OCI-M2 (cell line): ENCODE results near the gene SCN1B.
A peak's percentile ranks its signal among the peaks of the same experiment; 100 is the strongest.
"Not testable (repeated sequence)": the region's sequence is repeated elsewhere in the genome, so short reads cannot be mapped to it uniquely, and the experiment has no call there.

Source experiments
- DNase-seq: peaks from one replicate; lab custom pipeline; 2025; ENCODE audit not compliant: unreplicated experiment; lab: John Stamatoyannopoulos, UW

SCN1B gene

DNA sequence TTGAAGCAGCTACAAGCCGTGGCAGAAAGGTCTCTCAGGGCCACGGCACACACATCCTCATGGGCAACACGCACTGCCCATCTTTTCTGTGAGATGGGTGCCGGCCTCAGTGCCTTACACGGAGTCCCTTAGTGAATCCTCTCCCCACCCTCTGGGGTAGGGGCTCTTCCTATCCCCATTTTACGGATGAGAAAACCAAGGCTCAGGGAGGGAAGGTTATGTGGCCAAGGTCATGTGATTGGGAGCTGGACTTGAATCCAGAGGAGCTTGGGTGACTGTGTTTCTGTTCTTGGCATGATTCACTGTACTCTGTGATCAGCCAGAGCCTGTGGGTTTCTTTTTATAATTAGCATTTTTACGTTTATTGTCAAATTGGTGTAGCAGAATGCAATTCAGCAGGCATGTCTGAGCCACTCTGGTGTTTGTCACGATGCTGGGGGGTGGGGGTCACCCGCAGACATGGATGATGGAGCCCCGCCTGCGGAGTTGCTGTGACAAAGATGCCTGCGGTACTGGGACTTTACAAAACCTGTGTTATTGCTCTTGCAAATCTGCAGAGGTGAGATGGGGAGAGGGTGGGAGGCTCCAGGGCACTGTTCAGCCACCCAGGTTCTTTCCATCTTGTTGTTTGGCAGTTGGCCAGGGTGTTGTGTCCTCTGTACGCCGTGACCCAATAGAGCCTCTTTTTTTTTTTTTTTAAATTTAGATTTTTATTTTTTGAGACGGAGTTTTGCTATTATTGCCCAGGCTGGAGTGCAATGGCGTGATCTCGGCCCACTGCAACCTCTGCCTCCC, 4.5 kb downstream of the SCN1B start:
- no peak for DNase-seq

- no peak for DNase-seq
These were observed 7.7 kb downstream of the SCN1B start for GRCh38 chr19:35037716-35038622.

DNA sequence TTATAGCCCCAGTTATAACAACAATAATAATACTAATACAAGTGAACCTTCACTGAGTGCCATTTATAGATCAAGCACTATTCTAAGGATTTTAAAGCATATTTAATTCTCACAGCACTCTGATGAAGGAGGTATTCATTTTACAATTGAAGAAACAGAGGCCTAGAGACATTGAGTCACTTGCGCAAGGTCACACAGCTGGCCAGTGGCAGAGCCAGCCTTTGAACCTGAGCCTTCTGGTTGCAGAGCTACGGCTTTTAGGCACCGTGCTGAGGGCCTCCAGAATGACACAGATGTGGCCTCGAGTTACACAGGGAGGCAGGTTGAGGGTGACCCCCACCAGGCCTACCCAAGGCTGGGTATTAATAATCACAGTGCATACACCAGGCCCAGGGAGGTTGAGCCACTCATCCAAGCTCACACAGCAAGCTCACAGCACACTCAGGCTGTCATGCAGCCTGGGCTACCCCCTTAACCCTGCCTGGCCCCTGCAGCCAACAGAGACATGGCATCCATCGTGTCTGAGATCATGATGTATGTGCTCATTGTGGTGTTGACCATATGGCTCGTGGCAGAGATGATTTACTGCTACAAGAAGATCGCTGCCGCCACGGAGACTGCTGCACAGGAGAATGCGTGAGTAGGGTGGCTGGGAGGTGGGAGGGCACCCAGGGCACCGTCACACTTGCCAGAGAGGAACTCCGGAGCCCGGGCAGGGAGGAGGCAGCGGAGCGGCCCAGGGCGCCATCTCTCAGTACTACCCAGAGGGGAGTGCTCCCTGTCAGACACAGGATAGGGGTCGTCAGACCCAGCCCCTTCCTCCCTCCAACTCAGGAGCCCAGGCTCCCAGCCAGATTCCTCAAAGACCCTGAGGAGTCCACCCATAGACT, 8.6 kb downstream of the SCN1B start:
- no peak for DNase-seq

DNA sequence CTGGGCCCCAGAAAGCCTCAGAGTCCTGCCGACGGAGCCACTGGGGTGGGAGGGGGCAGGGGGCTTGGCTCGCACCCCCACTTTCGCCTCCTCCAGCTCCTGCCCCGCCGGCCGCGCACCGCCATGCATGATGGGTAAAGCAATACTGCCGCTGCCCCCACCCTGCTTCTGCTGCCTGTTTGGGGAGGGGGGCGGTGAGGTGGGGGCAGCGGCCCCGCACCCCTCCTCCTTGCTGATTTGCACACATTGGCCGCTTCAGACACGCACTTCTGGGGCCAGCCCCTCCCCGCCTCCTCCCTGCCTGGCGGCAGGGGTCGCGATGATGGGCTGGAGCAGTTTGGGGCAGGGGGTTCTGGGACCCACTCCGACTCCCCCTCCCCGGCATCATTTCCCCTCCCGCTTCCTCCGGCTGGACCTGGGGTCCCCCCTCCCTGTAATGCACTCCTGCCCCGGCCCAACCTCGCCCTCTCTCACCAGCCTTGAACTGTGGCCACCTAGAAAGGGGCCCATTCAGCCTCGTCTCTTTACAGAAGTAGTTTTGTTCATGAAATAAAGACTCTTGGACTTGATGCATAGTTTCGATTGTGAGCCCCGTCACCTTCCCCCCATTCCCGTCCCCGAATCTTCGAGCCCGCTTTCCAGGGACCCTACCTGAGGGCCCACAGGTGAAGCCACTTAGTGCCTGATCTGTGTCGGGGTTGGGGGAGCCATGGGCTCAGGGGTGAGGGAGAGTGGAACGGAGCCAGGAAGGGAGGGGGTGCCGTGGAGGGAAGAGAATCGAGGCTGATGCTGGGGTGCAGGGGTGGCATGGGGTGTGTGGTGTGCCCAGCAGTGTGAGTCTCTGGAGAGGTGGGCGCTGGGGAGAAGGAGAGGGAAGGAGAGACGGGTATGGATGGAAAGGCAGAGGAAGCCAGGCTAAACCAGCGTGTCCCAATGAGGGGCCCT, 9.9 kb downstream of the SCN1B start:
- no peak for DNase-seq

- no peak for DNase-seq
These were observed 10.7 kb downstream of the SCN1B start for GRCh38 chr19:35040826-35041547.

DNA sequence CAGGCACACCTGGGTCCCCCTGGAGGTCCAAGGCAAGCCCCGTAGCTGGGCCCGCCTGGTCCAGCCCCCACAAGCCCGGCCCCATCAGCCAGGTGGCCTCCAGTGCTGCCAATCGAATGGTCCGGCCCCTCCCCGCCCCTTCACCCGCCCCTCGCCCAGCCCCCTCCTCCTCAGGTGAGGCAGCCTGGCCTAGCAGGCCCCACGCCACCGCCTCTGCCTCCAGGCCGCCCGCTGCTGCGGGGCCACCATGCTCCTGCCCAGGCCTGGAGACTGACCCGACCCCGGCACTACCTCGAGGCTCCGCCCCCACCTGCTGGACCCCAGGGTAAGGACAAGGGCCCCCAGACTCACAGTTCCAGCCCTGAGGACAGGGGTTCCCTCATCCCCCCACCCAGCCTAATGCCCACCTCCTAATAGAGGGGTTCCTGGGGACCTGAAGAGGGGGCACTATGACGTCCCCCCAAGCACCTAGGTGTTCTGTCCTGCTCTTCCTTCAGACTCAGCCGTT, 11.3 kb downstream of the SCN1B start, which contains the start of gene HPN:
TSS of gene HPN (plus strand) at position 174 of the 508 bp plus-strand sequence. CDS start 786 bp downstream, outside the sequence.
- DNase-seq, result no peak

DNA sequence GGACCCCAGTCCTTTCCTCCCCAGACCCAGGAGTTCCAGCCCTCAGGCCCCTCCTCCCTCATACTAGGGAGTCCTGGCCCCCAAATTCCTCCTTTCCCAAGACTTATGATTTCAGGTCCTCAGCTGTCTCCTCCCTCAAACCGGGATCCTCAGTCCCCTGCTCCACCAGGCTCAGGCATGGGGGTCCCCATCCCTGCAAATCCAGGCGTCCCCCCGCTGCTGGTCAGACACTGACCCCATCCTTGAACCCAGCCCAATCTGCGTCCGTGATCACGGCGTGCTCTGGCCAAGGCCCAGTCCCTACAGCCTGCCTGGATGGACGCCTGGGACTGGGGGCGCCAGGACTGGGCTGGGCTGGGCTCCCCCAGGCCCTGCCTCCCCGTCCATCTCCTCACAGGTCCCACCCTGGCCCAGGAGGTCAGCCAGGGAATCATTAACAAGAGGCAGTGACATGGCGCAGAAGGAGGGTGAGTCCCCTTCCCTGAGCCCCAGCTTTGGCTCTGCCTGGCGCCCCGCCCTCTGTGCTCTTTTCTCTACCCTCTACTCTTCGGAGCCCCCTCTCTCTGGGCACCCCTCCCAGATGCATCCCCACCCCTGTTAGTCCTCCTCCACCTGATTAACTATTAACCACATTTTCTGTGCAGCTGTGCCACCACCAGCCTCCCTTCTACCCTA, 11.9 kb downstream of the SCN1B start:
- DNase-seq, result no peak

DNA sequence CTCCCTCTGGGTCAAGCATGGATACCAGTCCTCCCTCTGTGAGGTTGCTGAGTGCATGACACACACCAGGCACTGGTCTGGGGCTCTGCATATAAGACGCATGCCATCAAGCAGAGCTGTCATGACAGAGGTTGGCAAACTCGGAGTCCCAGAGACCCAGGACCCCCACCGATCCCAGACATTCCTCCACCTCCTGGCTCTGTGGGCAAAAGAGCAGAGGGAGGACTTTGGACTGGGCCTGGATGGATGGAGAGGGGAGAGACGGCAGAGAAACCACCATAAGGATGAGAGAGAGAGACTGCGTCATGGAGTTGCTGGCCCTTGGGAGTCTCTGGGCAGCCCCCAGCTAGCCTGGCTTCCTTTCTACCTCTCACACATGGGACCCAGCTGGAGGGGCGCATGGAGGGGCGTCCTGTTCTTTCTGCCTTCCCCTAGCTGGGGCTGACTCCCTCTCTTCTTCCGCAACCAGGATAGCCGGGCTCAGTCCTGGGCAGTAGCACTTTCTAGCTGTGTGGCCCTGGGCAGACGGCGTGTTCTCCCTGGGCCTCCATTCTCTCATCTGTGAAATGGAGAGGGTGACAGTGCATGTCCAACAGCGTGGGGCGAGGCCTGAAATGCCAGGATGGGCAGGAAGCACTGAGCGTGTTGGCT, 12.8 kb downstream of the SCN1B start:
- DNase-seq, result no peak

GRCh38 chr19:35043906-35044305, 13.6 kb downstream of the SCN1B start:
- DNase-seq, result no peak

DNA sequence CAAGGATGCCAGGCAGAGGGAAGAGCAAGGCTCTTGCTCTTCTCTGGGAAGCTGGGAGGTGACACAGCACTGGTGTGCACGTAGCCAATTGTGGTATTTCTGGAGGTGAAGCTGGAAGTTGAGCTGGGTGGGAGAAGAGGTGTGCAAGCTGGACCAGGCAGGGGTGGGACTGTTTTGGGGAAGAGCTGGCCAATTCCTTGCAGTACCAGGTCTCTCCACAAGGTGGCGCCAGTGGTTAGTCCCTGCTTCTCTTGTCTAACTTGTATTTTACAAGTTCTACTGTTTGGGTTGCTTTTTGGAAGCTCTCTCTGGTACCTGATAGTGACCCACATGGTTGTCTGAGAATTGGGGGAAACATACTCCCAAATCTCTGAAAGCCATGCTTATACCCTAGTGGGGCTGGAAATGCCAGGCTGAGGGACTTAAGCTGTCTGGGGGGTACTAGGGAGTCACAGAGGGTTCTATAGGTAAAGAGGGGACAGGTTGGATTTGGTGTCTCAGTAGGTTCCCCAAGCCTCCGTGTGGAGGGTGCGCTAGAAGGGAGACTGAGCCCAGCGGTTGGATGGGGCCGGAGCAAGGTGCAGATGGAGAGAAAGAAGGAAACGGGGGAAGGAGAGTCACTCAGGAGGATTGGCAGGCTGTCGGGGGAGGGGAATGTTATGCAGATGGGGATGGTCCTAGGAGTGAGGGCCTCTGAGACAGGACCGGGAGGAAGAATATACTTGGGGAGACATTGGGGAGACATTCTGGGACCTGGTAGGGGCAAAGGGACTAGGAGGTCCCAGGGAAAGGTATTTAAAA, 14.2 kb downstream of the SCN1B start:
- DNase-seq, result peak; percentile 80

DNA sequence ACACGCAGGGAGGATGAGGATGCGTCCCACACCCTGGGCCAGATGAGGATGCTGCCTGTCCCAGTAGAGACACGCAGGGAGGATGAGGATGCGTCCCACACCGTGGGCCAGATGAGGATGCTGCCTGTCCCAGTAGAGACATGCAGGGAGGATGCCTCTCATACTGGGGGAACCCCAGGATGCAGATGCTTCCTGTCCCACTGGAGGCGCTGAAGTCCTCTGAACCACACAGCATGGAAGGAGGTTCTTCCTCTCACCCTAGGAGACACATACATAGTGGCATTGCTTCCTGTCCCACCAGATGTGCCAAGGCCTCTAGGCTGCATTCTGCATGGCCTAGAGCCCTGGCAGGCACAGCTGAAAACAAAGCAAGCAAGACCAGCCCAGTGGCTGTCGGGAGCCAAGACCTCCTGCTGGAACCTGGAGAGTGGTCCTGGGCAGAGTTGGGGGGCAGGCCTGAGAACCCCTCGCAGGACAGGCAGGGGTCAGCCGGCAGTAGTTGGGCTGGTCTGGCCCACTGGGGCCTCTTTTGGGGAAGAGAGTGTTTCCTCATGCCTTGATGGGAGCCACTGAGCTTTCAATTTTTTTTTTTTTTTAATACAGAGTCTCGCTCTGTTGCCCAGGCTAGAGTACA, 15.5 kb downstream of the SCN1B start:
- no peak for DNase-seq

- DNase-seq, result no peak
These were observed 16.2 kb downstream of the SCN1B start for GRCh38 chr19:35046461-35046860.

- DNase-seq, result no peak
These were observed 18.7 kb downstream of the SCN1B start for GRCh38 chr19:35048911-35049411.

- no peak for DNase-seq
These were observed 19.2 kb downstream of the SCN1B start for GRCh38 chr19:35049456-35049855.

- not testable (repeated sequence) for DNase-seq
These were observed 20.4 kb downstream of the SCN1B start for GRCh38 chr19:35050662-35051061.

- not testable (repeated sequence) for DNase-seq
These were observed 21.0 kb downstream of the SCN1B start for GRCh38 chr19:35051268-35051667.
